Muscle of arm (tissue), 12 donors: ENCODE data around the gene SMIM12. TPM values are rescaled to one million over a fixed set of nuclear protein-coding genes. Genes with fewer than 3 reads are reported as not detected.
"Not testable (repeated sequence)": the region's sequence is repeated elsewhere in the genome, so short reads cannot be mapped to it uniquely, and the experiment has no call there.

Experiments used
- DNase-seq: peaks from one replicate; pipeline ENCODE4 v3.0.0-alpha.2; 2013
- polyA plus RNA-seq, 12 donors: library from polyadenylated mRNA; unstranded; fragments of 120-200 nt; gene quantifications; one replicate each; pipeline ENCODE4 v1.2.1, GENCODE V29; 2013; ENCODE audit not compliant: insufficient read length in 12 of 12

Gene SMIM12
- polyA plus RNA-seq, 12 donors = 17.9 to 66.6 (median 23.5) TPM; not detected in 1

DNA sequence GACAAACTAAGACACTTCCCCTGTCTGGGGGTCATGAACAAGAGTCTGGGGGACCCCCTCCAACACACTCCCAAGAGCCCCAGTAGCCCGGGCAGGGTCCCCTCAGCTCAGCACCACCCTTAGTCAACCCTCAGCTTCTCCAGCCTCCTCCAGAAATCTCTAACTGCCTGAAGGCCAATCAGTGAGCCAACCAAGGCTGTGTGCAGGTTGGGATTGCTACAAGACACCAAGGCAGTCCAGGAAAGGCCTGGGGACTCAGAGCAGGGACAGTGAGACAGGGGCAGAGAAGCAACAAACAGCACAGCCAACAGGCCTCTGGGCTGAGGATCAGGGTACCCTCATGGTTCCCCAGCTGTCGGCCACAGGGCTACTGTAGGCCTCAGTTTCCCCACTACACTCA lies 13.3 kb downstream of the SMIM12 start:
- DNase-seq = no peak

DNA sequence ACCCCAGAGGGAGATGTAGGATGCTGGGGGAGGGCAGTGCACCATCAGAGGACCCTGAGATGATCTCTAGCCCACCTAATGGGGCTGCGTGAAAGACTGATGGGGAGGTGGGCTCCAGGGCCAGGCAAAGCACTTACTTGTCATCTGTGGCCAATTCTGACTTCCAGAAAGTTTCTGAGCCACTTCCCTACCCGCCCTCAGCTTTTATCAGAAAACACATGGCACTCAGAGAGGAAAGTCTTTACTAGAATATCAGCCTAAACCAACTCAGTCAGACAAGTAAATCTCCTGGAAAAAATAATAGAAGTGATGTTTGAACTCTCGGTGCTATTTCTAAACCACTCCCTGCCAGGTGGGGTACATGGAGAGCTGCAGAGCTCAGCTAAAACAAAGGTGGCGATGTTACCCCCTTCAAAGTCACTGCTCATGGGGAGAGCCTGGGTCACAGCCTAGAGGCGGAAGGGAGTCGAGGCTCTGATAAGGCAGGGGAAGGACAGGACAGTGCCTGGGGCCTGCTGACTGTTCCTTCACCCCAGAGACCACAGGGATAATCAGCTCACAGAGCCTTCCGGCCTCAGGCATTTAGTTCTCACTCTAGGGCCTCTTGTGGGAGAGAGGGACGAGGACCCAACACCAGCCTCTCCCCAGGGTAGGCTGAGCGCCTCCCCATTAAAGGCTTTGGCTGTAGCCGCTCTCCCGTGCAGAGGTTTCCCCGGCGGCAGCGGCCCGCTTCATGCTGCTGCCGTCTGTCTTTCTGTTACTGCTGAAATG lies 14.2 kb downstream of the SMIM12 start:
- no peak for DNase-seq

DNA sequence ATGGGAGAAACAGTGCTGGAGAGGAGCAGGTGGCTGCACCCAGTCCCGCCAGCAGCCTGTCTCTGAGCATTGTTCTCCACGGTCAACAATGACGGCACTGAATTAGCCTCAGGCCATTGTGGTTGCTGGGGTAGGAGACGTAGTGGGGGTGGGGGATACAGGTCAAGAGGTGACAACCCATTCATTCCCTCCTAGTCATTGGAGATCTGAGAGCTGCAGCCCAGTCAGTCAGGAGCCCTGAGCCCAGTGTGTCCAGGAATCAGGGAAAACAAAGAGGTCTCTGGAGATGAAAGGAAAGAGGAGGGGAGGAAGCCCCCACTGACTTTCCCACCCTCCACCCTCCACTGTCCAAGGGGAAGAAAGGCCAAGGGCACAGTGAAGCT lies 15.3 kb downstream of the SMIM12 start:
- DNase-seq = no peak

DNA sequence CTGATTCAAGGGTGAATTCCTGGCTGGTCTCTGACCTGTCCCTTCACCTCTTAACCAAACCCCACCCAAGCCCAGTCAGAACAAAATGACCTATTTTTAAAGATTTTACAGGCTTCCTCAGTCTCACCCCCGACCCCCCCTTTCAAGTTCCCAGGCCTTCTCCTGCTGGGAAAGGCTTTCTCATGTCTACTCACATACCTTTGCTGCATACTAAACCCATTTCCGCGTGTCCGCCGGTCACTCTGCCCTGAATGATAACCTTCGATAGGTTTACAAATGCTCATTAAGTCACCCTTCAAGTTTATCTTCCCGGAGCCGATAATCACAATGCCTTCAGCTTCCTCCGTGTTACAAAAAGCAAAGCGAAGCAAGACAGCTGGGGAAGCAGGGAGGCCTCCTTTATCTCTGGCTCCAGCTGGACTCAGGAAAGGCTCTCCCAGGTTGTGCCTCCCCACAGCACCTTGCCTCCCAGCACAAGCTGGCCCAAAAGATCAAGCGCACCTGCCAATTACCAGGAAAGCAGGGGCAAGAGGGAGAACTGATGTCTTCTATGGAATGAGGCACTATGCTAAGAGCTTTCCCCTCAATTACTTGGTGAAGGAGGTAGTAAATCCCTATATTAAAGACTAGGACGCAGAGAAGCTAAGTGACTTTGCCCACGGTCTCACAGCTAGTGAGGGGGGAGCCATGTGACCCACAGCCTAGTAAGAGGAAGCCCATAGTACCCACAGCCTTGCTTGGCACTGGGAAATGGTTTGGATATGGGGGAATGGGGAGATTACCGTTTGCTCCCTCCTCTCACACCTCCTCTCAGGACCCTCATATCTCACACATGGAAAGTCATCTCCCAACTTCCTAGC lies 15.9 kb downstream of the SMIM12 start:
- DNase-seq = no peak

DNA sequence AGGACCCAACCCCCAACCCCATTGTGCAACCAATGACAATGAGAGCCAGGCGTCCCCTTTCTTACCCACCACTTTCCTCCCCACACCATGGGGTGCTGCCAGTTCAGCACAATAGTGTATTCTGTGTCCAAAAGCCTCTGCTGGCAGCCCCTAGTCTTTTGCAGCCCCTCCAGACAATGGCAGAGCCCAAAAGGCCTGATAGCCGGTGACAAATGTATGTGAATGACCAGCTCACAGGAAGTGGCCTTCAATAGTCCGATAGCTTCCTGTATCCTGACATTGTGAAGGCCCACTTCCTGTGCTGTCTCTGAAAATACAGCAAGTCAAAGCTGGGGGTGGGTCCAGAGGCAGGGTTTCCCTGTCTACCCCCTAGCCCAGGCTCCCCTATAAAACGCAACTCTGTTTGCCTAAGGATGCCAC lies 16.6 kb downstream of the SMIM12 start:
- no peak for DNase-seq

DNA sequence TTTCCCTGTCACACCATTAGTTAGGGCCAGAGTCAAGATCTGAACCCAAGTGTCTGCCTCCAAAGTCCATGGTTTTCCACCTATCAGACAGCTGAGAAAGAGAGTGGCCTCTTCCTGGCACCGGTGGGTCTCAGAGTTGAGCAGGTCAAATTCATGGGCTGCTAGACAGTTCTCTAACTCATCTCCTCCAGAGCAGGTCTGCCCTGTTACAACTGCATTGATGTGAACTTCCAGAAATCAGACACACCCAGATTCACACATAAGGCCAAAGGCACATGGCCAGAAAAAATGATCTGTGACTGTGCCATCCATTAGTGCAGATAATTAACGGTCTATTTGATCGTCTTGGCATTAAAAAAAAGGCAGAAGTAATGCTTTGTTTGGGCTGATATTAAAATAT lies 17.5 kb downstream of the SMIM12 start:
- no peak for DNase-seq

DNA sequence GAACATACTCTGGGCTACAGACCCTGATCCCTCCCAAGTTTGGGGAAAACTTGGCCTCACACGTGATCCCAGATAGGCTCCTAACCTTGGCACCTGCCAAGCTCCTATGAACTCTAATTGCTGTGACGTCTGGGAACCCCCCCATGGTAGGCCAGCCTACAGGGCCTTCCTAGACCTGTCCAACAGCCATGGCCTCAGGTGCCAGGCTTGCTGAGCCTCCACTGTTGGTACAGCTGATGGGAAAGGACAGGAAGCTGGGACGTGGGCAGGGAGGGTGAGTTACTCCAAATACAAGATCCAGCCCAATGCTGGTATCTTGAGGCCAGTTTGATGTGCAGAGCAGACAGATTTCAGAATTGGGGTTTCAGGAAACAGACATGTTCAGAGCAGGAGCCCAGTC lies 19.1 kb downstream of the SMIM12 start:
- no peak for DNase-seq

DNA sequence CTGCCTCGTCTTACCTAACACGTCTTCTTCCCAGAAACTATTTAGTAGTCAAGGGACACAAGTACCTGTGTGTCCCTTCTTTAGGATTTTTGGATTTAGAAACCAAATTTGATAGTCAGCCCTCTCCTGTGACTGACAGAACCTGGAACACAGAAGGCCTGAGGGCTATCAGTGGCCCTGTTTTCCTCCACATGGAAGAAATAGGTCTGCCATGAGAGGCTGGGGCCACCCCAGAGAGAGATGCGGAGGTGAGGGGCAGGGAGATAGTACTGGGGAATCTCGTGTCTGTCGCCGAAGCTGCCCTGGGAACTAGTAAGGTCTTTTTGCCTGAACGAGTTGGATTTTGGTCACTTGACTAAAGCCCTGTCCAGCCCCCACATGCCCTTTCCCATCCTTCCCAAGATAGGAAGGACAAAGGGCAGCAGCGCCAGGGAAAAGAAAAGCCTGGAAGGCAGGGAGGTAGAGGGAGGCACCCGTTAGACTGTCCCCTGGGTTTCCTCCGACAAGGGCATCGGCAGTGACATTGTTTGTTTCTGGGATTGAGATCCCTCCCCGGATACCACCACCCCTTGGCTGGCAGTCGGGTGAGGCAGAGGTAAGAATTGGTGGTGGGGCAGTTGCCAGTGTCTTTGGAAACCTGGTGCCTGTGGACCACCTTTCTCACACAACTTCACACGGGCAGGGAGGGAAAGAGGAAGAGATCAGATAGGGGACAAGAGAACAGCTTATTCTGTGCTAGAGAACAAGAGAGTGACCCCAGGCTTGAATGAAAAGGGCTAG lies 19.8 kb downstream of the SMIM12 start:
- DNase-seq = no peak

DNA sequence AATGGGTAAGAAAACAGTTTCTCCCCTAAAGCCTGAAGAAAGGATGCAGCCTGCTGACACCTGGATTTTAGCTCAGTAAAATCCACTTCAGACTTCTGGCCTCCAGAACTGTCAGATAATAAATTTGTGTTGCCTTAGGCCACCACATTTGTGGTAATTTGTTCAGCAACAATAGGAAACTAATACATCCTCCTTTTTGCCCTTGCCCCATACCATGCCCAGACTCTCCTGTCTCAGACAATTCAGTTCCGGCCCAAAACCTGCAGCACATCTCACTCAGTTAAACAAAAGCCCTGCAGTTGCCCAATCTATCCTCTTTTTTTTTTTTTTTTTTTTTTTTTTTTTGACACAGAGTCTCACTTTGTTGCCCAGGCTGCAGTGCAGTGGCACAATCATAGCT lies 25.8 kb downstream of the SMIM12 start:
- no peak for DNase-seq

DNA sequence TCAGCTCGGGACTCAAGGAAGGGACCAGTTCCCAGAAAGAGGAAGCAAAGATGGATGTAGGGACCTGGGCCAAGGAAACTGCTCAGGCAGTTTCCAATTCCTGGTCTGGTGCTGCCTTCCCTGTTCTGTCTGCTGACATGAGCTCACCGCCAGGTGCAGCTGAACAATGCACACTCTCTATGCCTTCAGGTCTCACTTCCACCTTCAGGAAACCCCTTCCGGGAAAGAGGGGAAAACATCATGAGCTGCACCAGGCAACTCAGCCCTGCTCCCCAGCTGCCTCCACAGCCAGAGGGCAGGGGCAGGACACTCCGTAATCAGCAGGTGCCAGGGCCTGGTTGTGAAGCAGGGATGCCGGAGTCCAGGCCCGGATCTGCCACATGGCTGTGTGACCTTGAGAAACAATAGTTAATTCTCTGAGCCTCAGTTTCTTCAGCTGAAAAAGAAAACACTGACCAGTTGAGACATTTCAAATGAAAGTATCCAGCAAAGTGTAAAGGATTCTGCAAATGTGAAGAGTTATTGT lies 27.8 kb downstream of the SMIM12 start:
- no peak for DNase-seq

DNA sequence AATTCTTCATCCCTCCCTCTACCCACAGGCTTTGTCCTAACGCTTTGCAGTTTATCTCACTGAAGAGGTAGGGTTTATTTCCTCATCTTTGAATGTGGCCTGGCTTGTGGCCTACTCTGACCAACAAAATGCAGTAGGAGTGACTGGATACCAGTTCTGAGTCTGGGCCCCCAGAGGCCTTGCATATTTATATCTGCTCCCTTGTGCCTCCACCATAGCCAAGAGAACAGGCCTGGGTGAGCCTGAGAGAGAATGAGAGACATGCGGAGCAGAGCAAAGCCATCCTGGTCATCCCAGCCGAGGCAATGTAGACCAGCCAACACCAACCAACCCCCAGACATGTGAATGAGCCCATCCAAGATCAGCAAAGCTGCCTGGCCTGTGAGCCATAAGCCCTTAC lies 30.3 kb downstream of the SMIM12 start:
- DNase-seq = no peak

DNA sequence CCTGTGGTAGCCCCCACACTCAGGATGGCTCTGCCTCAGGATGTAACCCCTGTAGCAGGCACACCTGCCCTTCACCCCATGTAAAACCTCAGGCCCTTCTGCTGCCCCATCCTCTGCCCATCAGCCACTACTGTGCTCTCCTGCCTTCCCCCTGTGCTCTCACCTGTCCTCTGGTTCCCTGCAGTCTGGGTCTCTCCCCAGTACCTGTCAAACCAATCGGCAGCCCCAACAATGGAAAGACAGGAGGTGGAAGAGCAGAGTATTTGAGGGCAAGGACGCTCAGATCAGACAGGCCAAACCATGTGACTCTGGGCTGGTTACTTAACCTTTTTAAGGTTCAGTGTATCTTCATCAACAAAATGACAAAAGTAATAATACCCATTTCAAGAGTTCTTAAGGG lies 30.9 kb downstream of the SMIM12 start:
- DNase-seq = no peak

DNA sequence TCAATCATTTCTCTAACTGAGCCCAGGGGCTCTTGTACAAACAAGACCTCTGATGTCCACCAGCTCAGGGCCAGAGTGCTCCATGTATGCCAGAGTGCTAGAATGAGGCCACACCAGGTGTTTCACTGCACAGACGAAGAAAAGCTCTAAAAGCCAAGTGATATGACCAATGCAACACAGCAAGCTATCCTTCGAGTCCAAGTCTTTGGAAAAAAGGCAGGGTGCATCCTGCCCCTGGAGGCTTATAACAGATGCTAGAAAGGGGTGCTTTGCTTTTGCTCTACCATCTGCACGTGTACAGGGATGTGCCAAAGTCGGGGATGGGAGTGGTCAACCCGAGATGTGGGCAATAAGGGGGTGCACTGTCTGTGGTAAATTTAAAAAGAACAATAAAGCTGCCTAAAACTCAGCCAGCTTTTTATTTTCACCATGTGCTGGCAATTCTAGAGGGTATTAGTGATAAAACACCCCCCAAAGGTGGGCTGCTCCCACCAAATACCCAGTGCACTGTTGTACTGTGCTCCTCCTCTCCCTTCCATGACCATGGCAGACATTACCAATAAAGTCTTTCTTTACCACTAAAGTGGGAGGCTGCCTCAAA lies 32.1 kb downstream of the SMIM12 start:
- DNase-seq = no peak

DNA sequence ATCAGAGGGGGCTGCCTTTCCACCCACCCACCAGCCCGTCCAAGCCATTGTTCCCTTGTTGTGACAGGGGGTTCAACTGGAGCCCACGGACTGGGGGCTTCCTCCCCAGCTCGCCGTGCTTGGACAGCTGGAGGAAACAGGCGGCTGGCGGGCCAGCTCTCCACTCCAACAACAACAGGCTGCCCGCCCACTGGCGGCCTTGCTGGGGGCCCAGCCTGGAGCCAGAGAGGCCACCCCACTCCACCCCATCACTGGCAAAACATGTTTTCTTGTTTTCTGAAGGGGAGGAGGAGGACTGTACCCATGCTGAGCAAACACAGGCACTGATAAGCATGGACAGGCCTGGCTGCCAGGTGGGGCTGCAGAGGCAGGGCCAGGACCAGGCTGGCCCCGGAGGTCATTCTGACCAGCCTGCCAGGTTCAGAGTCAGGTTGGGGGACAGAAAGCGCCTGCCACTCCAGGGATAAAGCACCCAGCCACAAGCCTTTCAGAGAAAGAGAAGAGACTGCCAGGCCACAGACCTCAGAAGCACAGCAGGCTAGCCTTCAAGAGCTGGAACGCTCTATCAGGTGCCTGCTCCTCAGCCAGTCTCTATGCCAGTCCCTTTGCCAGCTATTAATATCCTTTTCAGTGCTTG lies 34.0 kb downstream of the SMIM12 start:
- no peak for DNase-seq

DNA sequence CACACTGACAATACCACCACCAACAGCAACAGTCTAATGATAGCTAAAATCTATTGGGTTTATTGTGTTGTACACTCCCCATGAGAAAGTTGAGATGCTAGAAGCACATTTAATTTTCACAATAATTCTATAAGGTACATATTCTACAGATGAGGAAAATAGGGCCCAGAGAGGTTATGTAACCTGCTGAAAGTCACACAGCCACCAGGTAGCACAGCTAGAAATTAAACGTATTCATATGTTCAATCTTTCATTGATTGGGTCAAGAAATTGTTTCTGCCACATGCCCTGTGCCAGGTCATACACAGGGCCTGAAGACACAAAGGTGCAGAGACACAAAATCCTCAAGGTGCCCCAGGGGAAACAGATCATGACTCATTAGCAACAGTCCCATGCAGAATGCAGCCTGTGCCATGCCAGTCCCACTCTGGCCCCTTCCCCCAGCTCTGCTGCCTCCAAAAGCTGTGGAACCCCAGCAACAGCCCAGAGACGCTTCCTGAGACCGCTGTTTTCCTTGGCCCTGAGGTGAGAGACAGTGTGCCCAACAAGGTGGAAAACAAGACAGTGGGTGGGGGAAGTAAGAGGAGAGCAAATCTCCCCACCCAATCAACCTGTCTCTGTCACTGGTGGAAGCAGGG lies 34.6 kb downstream of the SMIM12 start:
- DNase-seq = no peak

DNA sequence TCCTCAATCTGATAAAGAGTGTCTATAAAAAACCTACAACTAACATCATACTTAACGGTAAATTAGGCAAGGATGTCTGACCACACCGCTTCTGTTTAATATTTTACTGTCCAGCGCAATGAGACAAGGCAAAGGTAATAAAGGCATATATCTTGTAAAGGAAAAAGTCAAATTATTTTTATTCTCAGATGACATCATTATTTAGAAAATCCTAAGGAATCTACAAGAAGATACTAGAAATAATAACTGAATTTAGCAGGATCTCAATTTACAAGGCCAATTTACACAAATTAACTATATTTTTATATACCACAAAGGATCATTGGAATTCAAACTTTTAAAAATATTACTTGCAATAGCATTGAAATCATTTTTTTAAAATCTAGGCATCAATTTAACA lies 37.3 kb downstream of the SMIM12 start:
- DNase-seq = no peak

DNA sequence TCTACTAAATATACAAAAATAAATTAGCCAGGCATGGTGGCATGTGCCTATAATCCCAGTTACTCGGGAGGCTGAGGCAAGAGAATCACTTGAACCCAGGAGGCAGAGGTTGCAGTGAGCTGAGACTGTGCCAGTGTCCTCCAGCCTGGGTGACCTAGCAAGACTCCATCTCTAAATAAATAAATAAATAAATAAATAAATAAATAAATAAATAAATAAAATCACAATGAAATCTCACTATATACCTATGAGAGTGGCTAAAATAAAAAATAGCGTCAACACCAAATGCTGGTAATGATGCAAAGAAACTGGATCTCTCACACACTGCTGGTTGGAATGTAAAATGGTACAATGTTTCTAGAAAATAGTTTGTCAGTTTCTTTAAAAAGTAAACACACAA lies 40.7 kb downstream of the SMIM12 start:
- not testable (repeated sequence) for DNase-seq

DNA sequence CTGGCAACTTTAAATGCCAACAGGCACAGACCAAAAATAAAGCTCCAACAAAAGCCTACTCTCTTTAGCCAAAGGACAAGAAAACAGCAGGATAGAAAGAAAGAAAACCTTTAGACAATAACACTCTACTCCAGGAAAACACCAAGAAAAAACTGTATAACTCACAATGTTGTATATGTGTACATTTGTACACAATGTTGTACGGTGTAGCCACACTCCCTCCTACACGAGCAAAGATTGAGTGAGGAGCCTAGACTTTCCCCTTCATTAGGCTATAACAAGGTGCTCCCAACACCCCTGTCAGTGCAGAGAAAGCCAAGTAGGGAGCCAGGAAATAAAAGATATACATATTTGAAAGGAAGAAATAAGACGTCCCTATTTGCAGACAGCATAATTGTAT lies 42.8 kb downstream of the SMIM12 start:
- DNase-seq = no peak

DNA sequence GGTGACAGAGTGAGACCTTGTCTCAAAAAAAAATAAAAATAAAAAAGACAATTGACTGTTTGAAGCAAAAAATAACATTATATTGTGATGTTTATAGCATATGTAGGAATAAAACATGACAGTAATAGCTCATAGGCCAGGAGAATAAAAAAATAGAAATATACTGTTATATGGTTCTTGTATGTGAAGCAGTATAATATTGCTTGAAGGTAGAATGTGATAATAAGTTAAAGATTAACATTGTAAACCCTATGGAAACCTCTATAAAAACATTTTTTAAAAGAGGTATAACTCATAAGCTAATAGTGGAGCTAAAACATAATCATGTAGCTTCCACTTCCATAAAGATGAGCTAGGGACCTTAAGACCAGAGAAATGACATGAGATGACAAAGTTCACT lies 43.2 kb downstream of the SMIM12 start:
- DNase-seq = no peak

DNA sequence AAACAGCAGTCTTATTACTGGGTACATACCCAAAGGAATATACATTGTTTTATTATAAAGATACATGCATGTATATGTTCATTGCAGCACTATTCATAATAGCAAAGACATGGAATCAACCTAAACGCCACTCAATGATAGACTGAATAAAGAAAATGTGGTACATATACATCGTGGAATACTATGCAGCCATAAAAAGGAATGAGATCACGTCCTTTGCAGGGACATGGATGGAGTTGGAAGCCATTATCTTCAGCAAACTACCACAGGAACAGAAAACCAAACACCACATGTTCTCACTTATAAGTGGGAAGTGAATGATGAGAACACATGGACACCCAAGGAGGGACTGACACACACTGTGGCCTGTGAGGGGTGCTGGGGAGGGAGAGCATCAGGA lies 48.8 kb downstream of the SMIM12 start:
- DNase-seq = not testable (repeated sequence)
